Liver (tissue), 9 donors: Measurements from ENCODE around the gene FAM222A. TPM values are rescaled to one million over a fixed set of nuclear protein-coding genes. Genes with fewer than 3 reads are reported as not detected.

ENCODE experiments used
- DNase-seq: peaks from one replicate; pipeline ENCODE4 v3.0.0-alpha.2; 2017; ENCODE audit warnings: low spot score
- H3K27ac ChIP-seq, 2 donors: one replicate each; pipeline ENCODE4 v1.7.0; 2013; ENCODE audit warnings: inconsistent platforms in 2 of 2, low read length in 2 of 2, control low read depth in 1 of 2, low read depth in 1 of 2, mild to moderate bottlenecking in 1 of 2
- H3K27me3 ChIP-seq, 4 donors: one replicate each; pipeline versions ENCODE4 v1.6.1 to v1.7.0; 2013; ENCODE audit warnings: low read length in 3 of 4, inconsistent platforms in 1 of 4, mild to moderate bottlenecking in 1 of 4, moderate library complexity in 1 of 4; ENCODE audit not compliant: control insufficient read depth in 4 of 4, insufficient read depth in 4 of 4
- H3K36me3 ChIP-seq, 4 donors: one replicate each; pipeline versions ENCODE4 v1.6.1 to v1.7.0; 2013; ENCODE audit warnings: low read length in 3 of 4, mild to moderate bottlenecking in 3 of 4, low read depth in 1 of 4, moderate library complexity in 1 of 4; ENCODE audit not compliant: control insufficient read depth in 4 of 4, insufficient read depth in 3 of 4
- H3K4me1 ChIP-seq, 4 donors: one replicate each; pipeline versions ENCODE4 v1.6.1 to v1.7.0; 2013; ENCODE audit warnings: low read length in 3 of 4, mild to moderate bottlenecking in 3 of 4, moderate library complexity in 1 of 4; ENCODE audit not compliant: control insufficient read depth in 4 of 4, insufficient read depth in 4 of 4
- H3K4me3 ChIP-seq, 3 donors: one replicate each; pipeline versions ENCODE4 v1.6.1 to v1.7.0; 2013; ENCODE audit warnings: low read length in 3 of 3, control low read depth in 1 of 3, low read depth in 1 of 3, mild to moderate bottlenecking in 1 of 3
- H3K9ac ChIP-seq, 2 donors: one replicate each; pipeline ENCODE4 v1.7.0; 2013; ENCODE audit warnings: low read length in 2 of 2, mild to moderate bottlenecking in 2 of 2, moderate library complexity in 2 of 2, control low read depth in 1 of 2, low read depth in 1 of 2
- H3K9me3 ChIP-seq, 4 donors: one replicate each; pipeline versions ENCODE4 v1.6.1 to v1.7.0; 2013; ENCODE audit warnings: low read length in 3 of 4; ENCODE audit not compliant: control insufficient read depth in 4 of 4
- EGR1 ChIP-seq, 2 donors: IDR thresholded peaks; 2 replicates each; pipeline ENCODE4 v1.6.1; 2016 to 2018; ENCODE audit warnings: antibody characterized with exemption in 2 of 2, low read depth in 2 of 2
- FOXA1 ChIP-seq: IDR thresholded peaks from 2 replicates; pipeline ENCODE4 v1.6.1; 2016; ENCODE audit warnings: antibody characterized with exemption
- FOXA2 ChIP-seq: IDR thresholded peaks from 2 replicates; pipeline ENCODE4 v1.6.1; 2016; ENCODE audit warnings: antibody characterized with exemption
- GABPA ChIP-seq, 2 donors: IDR thresholded peaks in 1 of 2; conservative IDR thresholded peaks in 1 of 2; 2 replicates each; pipeline ENCODE4 v1.6.1; 2016; ENCODE audit warnings: antibody characterized with exemption in 2 of 2, mild to moderate bottlenecking in 1 of 2, moderate library complexity in 1 of 2
- HNF4A ChIP-seq, 2 donors: conservative IDR thresholded peaks; 2 replicates each; pipeline ENCODE4 v1.6.1; 2016; ENCODE audit warnings: antibody characterized with exemption in 2 of 2, mild to moderate bottlenecking in 2 of 2
- HNF4G ChIP-seq: IDR thresholded peaks from 2 replicates; pipeline ENCODE4 v1.6.1; 2016; ENCODE audit warnings: antibody characterized with exemption
- JUND ChIP-seq, 2 donors: IDR thresholded peaks; 2 replicates each; pipeline ENCODE4 v1.6.1; 2016; ENCODE audit warnings: antibody characterized with exemption in 2 of 2
- NR2F2 ChIP-seq: IDR thresholded peaks from 2 replicates; pipeline ENCODE4 v1.6.1; 2016; ENCODE audit warnings: antibody characterized with exemption
- RAD21 ChIP-seq, 2 donors: IDR thresholded peaks; 2 replicates each; pipeline ENCODE4 v1.6.1; 2016; ENCODE audit warnings: antibody characterized with exemption in 2 of 2, mild to moderate bottlenecking in 2 of 2
- RXRA ChIP-seq, 2 donors: IDR thresholded peaks; 2 replicates each; pipeline ENCODE4 v1.6.1; 2017 to 2018; ENCODE audit warnings: antibody characterized with exemption in 2 of 2, mild to moderate bottlenecking in 1 of 2
- SP1 ChIP-seq: IDR thresholded peaks from 2 replicates; pipeline ENCODE4 v1.6.1; 2018; ENCODE audit warnings: antibody characterized with exemption, mild to moderate bottlenecking
- TAF1 ChIP-seq: conservative IDR thresholded peaks from 2 replicates; pipeline ENCODE4 v1.6.1; 2016; ENCODE audit warnings: antibody characterized with exemption, mild to moderate bottlenecking
- YY1 ChIP-seq: IDR thresholded peaks from 2 replicates; pipeline ENCODE4 v1.6.1; 2016; ENCODE audit warnings: antibody characterized with exemption, mild to moderate bottlenecking
- WGBS: extraction: QIAGEN DNeasy Blood & Tissue Kit; methylation state at CpG from one replicate; pipeline ENCODE4 v1.1.7; 2013; 5-methylcytosine and 5-hydroxymethylcytosine counted together
- polyA plus RNA-seq, 2 donors: library from polyadenylated mRNA; stranded (reverse) in 1 of 2; unstranded in 1 of 2; fragments of 200-250 nt in 1 of 2; fragments of >200 nt in 1 of 2; fragmentation: Nextera tagmentation in 1 of 2; extraction: Ambion mirVana in 1 of 2; gene quantifications; one replicate each; pipeline versions ENCODE4 v1.2.1 to v1.2.3, GENCODE V29; 2013 to 2015
- total RNA-seq, 2 donors: library from RNA; depleted of rRNA; stranded (reverse); fragments of >200 nt; gene quantifications; one replicate each; pipeline ENCODE4 v1.2.3, GENCODE V29; 2014
- TF ChIP-seq, protein P1 (sequence below): IDR thresholded peaks from 2 replicates; pipeline ENCODE4 v1.6.1; 2016; ENCODE audit warnings: antibody characterized with exemption
- TF ChIP-seq, protein P2 (sequence below): IDR thresholded peaks from 2 replicates; pipeline ENCODE4 v1.6.1; 2016; ENCODE audit warnings: antibody characterized with exemption
- TF ChIP-seq, protein P3 (sequence below): IDR thresholded peaks from 2 replicates; pipeline ENCODE4 v1.6.1; 2016; ENCODE audit warnings: antibody characterized with exemption
- donor health status: healthy.
- donor health status: healthy.
- donor health status: healthy.
- donor health status: healthy.
- donor health status: healthy.

The FAM222A gene
- total and polyA plus RNA-seq, 4 donors, result 0.97 to 2.2 (median 1.9) TPM

DNA sequence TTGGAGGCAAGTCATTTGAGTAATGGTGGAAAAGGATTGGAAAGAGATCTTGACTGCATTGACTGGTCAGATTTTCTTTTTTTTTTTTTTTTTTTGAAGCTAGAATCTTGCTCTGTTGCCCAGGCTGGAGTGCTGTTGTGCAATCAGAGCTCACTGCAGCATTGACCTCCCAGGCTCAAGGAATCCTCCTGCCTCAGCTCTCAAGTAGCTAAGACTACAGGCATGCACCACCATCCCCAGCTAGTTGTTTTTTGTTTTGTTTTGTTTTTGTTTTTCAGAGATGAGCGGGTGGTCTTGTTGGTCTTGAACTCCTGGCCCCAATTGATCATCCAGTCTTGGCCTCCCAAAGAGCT is 30.9 kb upstream of the FAM222A start:
- 89% methylated on average over 1 of the region's 1 CpG for WGBS
- TF ChIP-seq RAD21 (IDR thresholded peaks at IDR 0.05) (no peak), YY1 (no peak), HNF4G (no peak), NR2F2 (no peak)
- TF ChIP-seq, protein P1, sequence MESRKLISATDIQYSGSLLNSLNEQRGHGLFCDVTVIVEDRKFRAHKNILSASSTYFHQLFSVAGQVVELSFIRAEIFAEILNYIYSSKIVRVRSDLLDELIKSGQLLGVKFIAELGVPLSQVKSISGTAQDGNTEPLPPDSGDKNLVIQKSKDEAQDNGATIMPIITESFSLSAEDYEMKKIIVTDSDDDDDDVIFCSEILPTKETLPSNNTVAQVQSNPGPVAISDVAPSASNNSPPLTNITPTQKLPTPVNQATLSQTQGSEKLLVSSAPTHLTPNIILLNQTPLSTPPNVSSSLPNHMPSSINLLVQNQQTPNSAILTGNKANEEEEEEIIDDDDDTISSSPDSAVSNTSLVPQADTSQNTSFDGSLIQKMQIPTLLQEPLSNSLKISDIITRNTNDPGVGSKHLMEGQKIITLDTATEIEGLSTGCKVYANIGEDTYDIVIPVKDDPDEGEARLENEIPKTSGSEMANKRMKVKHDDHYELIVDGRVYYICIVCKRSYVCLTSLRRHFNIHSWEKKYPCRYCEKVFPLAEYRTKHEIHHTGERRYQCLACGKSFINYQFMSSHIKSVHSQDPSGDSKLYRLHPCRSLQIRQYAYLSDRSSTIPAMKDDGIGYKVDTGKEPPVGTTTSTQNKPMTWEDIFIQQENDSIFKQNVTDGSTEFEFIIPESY, result no peak
- no peaks in the 10 kb centered on the region for H3K36me3 ChIP-seq
- peaks cover 1 to 38% (median 29%) of the 10 kb centered on the region in 4 donors for H3K4me1 ChIP-seq
- no peak overlapping the region for H3K27ac ChIP-seq
- H3K9me3 ChIP-seq, result no peaks in the 10 kb centered on the region
- H3K9ac ChIP-seq, result no peak overlapping the region
- H3K4me3 ChIP-seq, result no peak overlapping the region
- no peak for DNase-seq
- no peaks in the 10 kb centered on the region for H3K27me3 ChIP-seq

DNA sequence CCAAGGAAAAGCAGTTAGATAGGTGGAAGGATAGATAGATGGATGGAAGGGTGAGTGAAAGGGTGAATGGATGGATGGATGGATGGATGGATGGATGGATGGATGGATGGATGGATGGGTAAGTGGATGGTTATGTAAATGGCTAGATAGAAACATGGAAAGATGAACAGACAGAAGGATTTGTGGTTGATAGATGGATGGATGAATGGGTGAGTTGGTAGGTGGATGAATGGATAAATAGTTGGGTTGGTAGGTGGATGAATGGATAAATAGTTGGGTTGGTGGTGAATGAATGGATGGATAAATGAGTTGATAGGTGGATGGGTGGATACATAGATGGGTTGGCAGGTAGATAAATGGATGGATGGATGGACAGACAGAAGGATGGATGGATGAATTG is 30.3 kb upstream of the FAM222A start:
- peaks cover 1 to 38% (median 29%) of the 10 kb centered on the region in 4 donors for H3K4me1 ChIP-seq
- TF ChIP-seq SP1 (no peak), RAD21 (IDR thresholded peaks at IDR 0.05) (no peak), HNF4A (conservative IDR thresholded peaks at IDR 0.05) (no peak)
- H3K9ac ChIP-seq, result no peak overlapping the region
- no peak for DNase-seq
- H3K27me3 ChIP-seq, result no peaks in the 10 kb centered on the region
- H3K36me3 ChIP-seq, result no peaks in the 10 kb centered on the region
- H3K4me3 ChIP-seq, result no peak overlapping the region
- H3K27ac ChIP-seq, result no peak overlapping the region
- H3K9me3 ChIP-seq, result no peaks in the 10 kb centered on the region

DNA sequence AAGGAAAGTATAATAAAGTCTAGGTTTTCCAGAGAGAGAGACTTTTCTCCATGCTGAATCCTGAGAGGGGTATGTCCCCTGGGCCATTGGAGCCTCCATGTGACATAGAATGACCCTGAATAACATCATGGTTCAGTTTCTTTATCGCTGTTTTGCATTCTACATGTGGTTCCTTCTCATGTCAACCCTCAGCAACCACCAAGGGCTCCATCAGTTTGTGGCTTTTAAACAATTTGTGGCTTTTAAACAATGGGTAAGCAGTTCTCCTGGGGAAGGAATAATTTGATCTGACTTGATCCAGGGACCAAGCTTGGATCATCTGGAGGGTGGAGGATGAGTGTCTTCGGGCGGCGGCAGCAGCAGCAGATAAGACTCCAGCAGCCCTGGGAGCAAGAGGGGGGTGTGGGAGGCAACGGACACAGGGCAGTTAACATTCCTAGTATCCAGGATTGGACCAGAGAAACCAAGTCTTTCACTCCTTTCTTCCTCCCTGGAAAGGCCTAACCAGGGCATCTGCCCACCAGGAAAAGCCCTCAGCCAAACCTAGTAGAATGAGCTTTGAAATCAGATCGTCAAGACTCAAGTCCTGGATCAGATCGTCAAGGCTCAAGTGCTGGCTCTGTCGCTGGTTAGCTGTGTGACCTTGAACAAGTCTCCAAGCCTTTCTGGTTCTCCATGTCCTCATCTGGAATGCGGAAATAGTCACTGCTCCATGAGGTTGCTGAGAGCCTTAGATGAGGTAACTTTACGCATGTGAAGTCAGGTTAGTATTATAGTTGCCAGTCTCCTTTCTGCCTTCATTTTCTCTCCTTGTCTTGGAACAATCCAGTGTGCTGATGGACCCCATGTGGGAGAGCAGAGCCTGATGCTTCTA is 27.8 kb upstream of the FAM222A start:
- TF ChIP-seq GABPA (IDR thresholded peaks at IDR 0.05 in 1 of 2, conservative IDR thresholded peaks at IDR 0.05 in 1 of 2), result no peak
- no peak for TF ChIP-seq JUND (IDR thresholded peaks at IDR 0.05)
- TF ChIP-seq, protein P2, sequence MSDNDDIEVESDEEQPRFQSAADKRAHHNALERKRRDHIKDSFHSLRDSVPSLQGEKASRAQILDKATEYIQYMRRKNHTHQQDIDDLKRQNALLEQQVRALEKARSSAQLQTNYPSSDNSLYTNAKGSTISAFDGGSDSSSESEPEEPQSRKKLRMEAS, result no peak
- no peak for TF ChIP-seq HNF4G
- TF ChIP-seq RAD21 (IDR thresholded peaks at IDR 0.05), result no peak
- no peak for TF ChIP-seq FOXA2
- TF ChIP-seq, protein P1, result no peak
- TF ChIP-seq, protein P3, sequence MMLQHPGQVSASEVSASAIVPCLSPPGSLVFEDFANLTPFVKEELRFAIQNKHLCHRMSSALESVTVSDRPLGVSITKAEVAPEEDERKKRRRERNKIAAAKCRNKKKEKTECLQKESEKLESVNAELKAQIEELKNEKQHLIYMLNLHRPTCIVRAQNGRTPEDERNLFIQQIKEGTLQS, result no peak
- TF ChIP-seq HNF4A (conservative IDR thresholded peaks at IDR 0.05), result no peak
- TF ChIP-seq EGR1 (IDR thresholded peaks at IDR 0.05; ENCODE audit: low read depth in 2 of 2), result no peak
- TF ChIP-seq NR2F2, result no peak
- TF ChIP-seq TAF1, result no peak
- TF ChIP-seq FOXA1, result no peak
- TF ChIP-seq YY1, result no peak
- no peak for TF ChIP-seq SP1
- TF ChIP-seq RXRA (IDR thresholded peaks at IDR 0.05), result no peak
- Histone ChIP-seq H3K27me3 (no peaks in the 10 kb centered on the region), H3K9me3 (no peaks in the 10 kb centered on the region), H3K27ac (no peak overlapping the region), H3K4me1 (peaks cover 1 to 17% (median 10%) of the 10 kb centered on the region in 4 donors), H3K36me3 (no peaks in the 10 kb centered on the region), H3K4me3 (no peak overlapping the region), H3K9ac (no peak overlapping the region)
- 90% methylated on average over 10 of the region's 10 CpGs for WGBS
- no peak for DNase-seq
